Measurements from ENCODE around the gene S100A5.
"Not testable (repeated sequence)": the region's sequence is repeated elsewhere in the genome, so short reads cannot be mapped to it uniquely, and the experiment has no call there.

The S100A5 gene

GRCh38 chr1:153526132-153526543, 14.6 kb downstream of the S100A5 start:
- Histone ChIP-seq H3F3A (ENCODE audit: low read depth) (peaks cover 4% of the 10 kb centered on the region), H4K20me1 (ENCODE audit: insufficient read depth, low read length, poor library complexity, severe bottlenecking) (no peaks in the 10 kb centered on the region), H3K36me3 (ENCODE audit: insufficient read depth, low read length) (no peaks in the 10 kb centered on the region), H3K9me2 (replicated peaks; ENCODE audit: low read depth, low read length) (no peaks in the 10 kb centered on the region), H2AFZ (ENCODE audit: low read length) (no peak overlapping the region), H3K9me3 (ENCODE audit: insufficient read depth, low read depth, low read length) (no peaks in the 10 kb centered on the region), H3K9ac (ENCODE audit: low read depth, low read length, poor library complexity, severe bottlenecking) (no peak overlapping the region), H3K4me2 (ENCODE audit: low read depth, low read length, poor library complexity, severe bottlenecking) (no peak overlapping the region), H3K4me3 (ENCODE audit: low read length, poor library complexity, severe bottlenecking) (no peak overlapping the region), H3K27me3 (ENCODE audit: insufficient read depth, low read length, poor library complexity, severe bottlenecking) (no peaks in the 10 kb centered on the region), H3K4me1 (ENCODE audit: insufficient read depth, low read length, poor library complexity, severe bottlenecking) (peaks cover 12% of the 10 kb centered on the region), H3K79me2 (ENCODE audit: insufficient read depth, low read length) (no peaks in the 10 kb centered on the region)
- TF ChIP-seq, protein P1, sequence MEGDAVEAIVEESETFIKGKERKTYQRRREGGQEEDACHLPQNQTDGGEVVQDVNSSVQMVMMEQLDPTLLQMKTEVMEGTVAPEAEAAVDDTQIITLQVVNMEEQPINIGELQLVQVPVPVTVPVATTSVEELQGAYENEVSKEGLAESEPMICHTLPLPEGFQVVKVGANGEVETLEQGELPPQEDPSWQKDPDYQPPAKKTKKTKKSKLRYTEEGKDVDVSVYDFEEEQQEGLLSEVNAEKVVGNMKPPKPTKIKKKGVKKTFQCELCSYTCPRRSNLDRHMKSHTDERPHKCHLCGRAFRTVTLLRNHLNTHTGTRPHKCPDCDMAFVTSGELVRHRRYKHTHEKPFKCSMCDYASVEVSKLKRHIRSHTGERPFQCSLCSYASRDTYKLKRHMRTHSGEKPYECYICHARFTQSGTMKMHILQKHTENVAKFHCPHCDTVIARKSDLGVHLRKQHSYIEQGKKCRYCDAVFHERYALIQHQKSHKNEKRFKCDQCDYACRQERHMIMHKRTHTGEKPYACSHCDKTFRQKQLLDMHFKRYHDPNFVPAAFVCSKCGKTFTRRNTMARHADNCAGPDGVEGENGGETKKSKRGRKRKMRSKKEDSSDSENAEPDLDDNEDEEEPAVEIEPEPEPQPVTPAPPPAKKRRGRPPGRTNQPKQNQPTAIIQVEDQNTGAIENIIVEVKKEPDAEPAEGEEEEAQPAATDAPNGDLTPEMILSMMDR (conservative IDR thresholded peaks at IDR 0.05; ENCODE audit: low read length): no peak
- TF ChIP-seq EZH2phosphoT487 (IDR thresholded peaks at IDR 0.05; ENCODE audit: borderline replicate concordance): no peak

DNA sequence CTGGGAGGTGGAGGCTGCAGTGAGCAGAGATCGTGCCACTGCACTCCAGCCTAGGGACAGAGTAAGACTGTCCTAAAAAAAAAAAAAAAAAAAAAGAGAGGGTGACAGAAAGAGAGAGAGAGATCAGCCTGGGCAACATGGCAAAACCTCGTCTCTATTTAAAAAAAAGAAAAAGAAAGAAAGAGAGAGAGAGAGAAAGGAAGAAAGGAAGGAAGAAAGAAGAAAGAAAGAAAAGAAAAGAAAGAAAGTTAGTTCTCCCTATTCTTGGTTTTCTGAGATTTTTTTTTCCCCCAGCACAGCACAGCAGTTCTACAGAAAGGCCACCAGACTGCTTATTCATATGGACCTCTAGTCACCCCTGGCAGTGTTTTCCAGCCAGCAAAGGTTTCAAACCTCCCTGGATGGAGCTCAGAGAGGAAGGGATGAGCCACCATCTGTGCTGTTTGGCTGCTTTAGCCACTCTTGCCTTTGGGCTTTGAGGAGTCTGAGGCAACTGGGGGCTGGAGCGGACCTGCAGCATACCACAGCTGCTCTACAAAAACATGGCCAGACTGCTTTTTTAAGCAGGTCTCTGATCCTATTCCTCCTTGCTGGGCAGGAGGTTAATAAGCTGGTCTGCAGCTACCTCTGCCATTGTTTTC, 15.5 kb downstream of the S100A5 start:
- no peaks in the 10 kb centered on the region for H3K36me3 ChIP-seq (ENCODE audit: insufficient read depth, low read length)
- H3K27me3 ChIP-seq (ENCODE audit: insufficient read depth, low read length, poor library complexity, severe bottlenecking): no peaks in the 10 kb centered on the region
- H3K4me3 ChIP-seq (ENCODE audit: low read length, poor library complexity, severe bottlenecking): no peak overlapping the region
- H2AFZ ChIP-seq (ENCODE audit: low read length): no peak overlapping the region
- TF ChIP-seq, protein P1 (conservative IDR thresholded peaks at IDR 0.05; ENCODE audit: low read length): no peak
- no peak for TF ChIP-seq EZH2phosphoT487 (IDR thresholded peaks at IDR 0.05; ENCODE audit: borderline replicate concordance)
- H3K9me3 ChIP-seq (ENCODE audit: insufficient read depth, low read depth, low read length): no peaks in the 10 kb centered on the region
- no peaks in the 10 kb centered on the region for H4K20me1 ChIP-seq (ENCODE audit: insufficient read depth, low read length, poor library complexity, severe bottlenecking)
- no peak overlapping the region for H3K9ac ChIP-seq (ENCODE audit: low read depth, low read length, poor library complexity, severe bottlenecking)
- H3K9me2 ChIP-seq (replicated peaks; ENCODE audit: low read depth, low read length): no peaks in the 10 kb centered on the region
- H3K4me1 ChIP-seq (ENCODE audit: insufficient read depth, low read length, poor library complexity, severe bottlenecking): peaks cover 4% of the 10 kb centered on the region
- H3F3A ChIP-seq (ENCODE audit: low read depth): no peaks in the 10 kb centered on the region
- H3K4me2 ChIP-seq (ENCODE audit: low read depth, low read length, poor library complexity, severe bottlenecking): no peak overlapping the region
- H3K79me2 ChIP-seq (ENCODE audit: insufficient read depth, low read length): no peaks in the 10 kb centered on the region

GRCh38 chr1:153522353-153523048, 18.2 kb downstream of the S100A5 start:
- H3K4me1 ChIP-seq (ENCODE audit: insufficient read depth, low read length, poor library complexity, severe bottlenecking); H3K36me3 ChIP-seq (ENCODE audit: insufficient read depth, low read length); H3K4me3 ChIP-seq (ENCODE audit: low read length, poor library complexity, severe bottlenecking); H3F3A ChIP-seq (ENCODE audit: low read depth); H3K9me2 ChIP-seq (replicated peaks; ENCODE audit: low read depth, low read length); H3K79me2 ChIP-seq (ENCODE audit: insufficient read depth, low read length); H3K9ac ChIP-seq (ENCODE audit: low read depth, low read length, poor library complexity, severe bottlenecking); H4K20me1 ChIP-seq (ENCODE audit: insufficient read depth, low read length, poor library complexity, severe bottlenecking); H3K9me3 ChIP-seq (ENCODE audit: insufficient read depth, low read depth, low read length); H3K27me3 ChIP-seq (ENCODE audit: insufficient read depth, low read length, poor library complexity, severe bottlenecking); H2AFZ ChIP-seq (ENCODE audit: low read length); H3K4me2 ChIP-seq (ENCODE audit: low read depth, low read length, poor library complexity, severe bottlenecking): not testable (repeated sequence)

- not testable (repeated sequence) for H3K36me3 ChIP-seq (ENCODE audit: insufficient read depth, low read length)
These were observed 18.9 kb downstream of the S100A5 start for GRCh38 chr1:153521808-153522207.

More at GRCh38 chr1:153521808-153522207, 18.9 kb downstream of the S100A5 start:
- H2AFZ ChIP-seq (ENCODE audit: low read length); H3K27me3 ChIP-seq (ENCODE audit: insufficient read depth, low read length, poor library complexity, severe bottlenecking); H3F3A ChIP-seq (ENCODE audit: low read depth); H3K4me2 ChIP-seq (ENCODE audit: low read depth, low read length, poor library complexity, severe bottlenecking); H3K9me3 ChIP-seq (ENCODE audit: insufficient read depth, low read depth, low read length); H4K20me1 ChIP-seq (ENCODE audit: insufficient read depth, low read length, poor library complexity, severe bottlenecking); H3K9me2 ChIP-seq (replicated peaks; ENCODE audit: low read depth, low read length); H3K9ac ChIP-seq (ENCODE audit: low read depth, low read length, poor library complexity, severe bottlenecking); H3K4me3 ChIP-seq (ENCODE audit: low read length, poor library complexity, severe bottlenecking); H3K4me1 ChIP-seq (ENCODE audit: insufficient read depth, low read length, poor library complexity, severe bottlenecking); H3K79me2 ChIP-seq (ENCODE audit: insufficient read depth, low read length): not testable (repeated sequence)
